HL-60/S4 treated with phorbol 12-myristate 13-acetate at 8.2 ng/mL for 4 days and 3 days (cell line): ENCODE measurements around the gene MAPK11.

ENCODE experiments used
- in situ Hi-C: fragments of 300-500 bp; cut with MboI; formaldehyde crosslinking; loops from 2 replicates; pipeline ENCODE4 v1.15.0; 2022; ENCODE audit warnings: low sequenced_read_pairs

The MAPK11 gene

DNA sequence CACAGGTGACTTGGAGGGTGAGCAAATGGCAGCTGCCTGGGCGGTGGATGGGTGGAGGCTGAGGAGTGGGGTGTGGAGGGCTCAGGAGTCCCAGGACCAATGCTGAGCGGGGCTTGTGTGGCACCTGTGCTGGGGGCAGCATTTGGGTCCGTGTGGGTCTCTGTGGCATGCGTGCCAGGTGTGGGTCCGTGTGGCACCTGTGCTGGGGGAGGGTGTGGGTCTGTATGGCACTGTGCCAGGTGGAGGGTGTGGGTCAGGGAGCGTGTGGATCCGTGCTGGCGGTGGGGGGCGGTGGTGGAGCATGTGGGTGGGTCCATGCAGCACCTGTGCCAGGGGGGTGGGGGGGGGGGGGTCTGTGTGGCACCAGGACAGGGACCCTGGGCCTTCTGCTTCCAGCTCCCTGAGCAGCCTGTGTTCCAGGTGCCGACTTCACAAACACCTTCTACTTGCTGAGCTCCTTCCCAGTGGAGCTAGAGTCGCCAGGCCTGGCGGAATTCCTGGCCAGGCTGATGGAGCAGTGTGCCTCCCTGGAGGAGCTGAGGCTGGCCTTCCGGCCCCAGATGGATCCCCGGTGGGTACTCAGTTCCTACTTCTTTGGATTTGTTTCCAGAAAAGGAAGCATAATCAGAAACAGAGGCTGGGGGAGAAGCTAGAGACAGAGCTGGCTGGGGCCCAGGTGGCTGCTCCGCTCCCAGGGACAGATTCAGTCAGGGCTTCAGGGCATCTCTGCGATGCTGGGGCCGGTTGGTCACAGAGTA is 54.7 kb downstream of the MAPK11 start:
- in situ Hi-C loops: loop anchor here (25.0 kb wide), 1 partner anchor 278 kb away; no protein-coding TSS in a partner anchor
